OCI-LY1 (cell line): Measurements from ENCODE around the gene SEC11A.
"Not testable (repeated sequence)": the region's sequence is repeated elsewhere in the genome, so short reads cannot be mapped to it uniquely, and the experiment has no call there.

Experiments
- H2AFZ ChIP-seq: fragments of 200-600 bp; sonication (generic), shearing (Covaris generic); 2 replicates; pipeline ENCODE4 v1.6.0; 2014; ENCODE audit warnings: antibody characterized with exemption, mild to moderate bottlenecking, low read length
- H3F3A ChIP-seq: fragments of 200-600 bp; sonication (generic), shearing (Covaris generic); 2 replicates; pipeline ENCODE4 v1.6.0; 2014; ENCODE audit warnings: mild to moderate bottlenecking, antibody characterized with exemption, low read length, moderate library complexity; ENCODE audit not compliant: insufficient read depth
- H3K27ac ChIP-seq: fragments of 200-600 bp; sonication (generic); 2 replicates; pipeline ENCODE4 v1.5.1; 2014; ENCODE audit warnings: low read length, mixed run types, mild to moderate bottlenecking, low read depth; ENCODE audit not compliant: poor library complexity, severe bottlenecking
- H3K27me3 ChIP-seq: fragments of 200-600 bp; sonication (generic); 2 replicates; pipeline ENCODE4 v1.6.0; 2014; ENCODE audit warnings: antibody characterized with exemption, mild to moderate bottlenecking, low read length, moderate library complexity; ENCODE audit not compliant: insufficient read depth
- H3K36me3 ChIP-seq: fragments of 200-600 bp; sonication (generic); 2 replicates; pipeline ENCODE4 v1.6.1; 2014; ENCODE audit warnings: mild to moderate bottlenecking, antibody characterized with exemption, low read length, moderate library complexity, mixed read lengths; ENCODE audit not compliant: insufficient read depth
- H3K4me1 ChIP-seq: fragments of 200-600 bp; sonication (generic); 2 replicates; pipeline ENCODE4 v1.5.1; 2014; ENCODE audit warnings: mild to moderate bottlenecking, low read length, moderate library complexity; ENCODE audit not compliant: insufficient read depth, severe bottlenecking
- H3K4me2 ChIP-seq: fragments of 200-600 bp; sonication (generic), shearing (Covaris generic); 2 replicates; pipeline ENCODE4 v1.6.1; 2014; ENCODE audit warnings: low read length
- H3K4me3 ChIP-seq: fragments of 200-600 bp; sonication (generic); 2 replicates; pipeline ENCODE4 v1.5.1; 2014; ENCODE audit warnings: low read length, low read depth, mild to moderate bottlenecking, mixed read lengths; ENCODE audit not compliant: poor library complexity, severe bottlenecking
- H3K79me2 ChIP-seq: fragments of 200-600 bp; shearing (Covaris generic); 2 replicates; pipeline ENCODE4 v1.6.1; 2016; ENCODE audit warnings: mixed run types, low read length, mixed read lengths; ENCODE audit not compliant: insufficient read depth
- H3K9ac ChIP-seq: fragments of 200-600 bp; sonication (generic), shearing (Covaris generic); 2 replicates; pipeline ENCODE4 v1.6.1; 2014; ENCODE audit warnings: mild to moderate bottlenecking, low read length, mixed read lengths
- H3K9me2 ChIP-seq: fragments of 200-600 bp; sonication (generic), shearing (Covaris generic); 2 replicates; pipeline ENCODE4 v1.6.1; 2014; ENCODE audit warnings: low read depth, mild to moderate bottlenecking, low read length, mixed read lengths
- H3K9me3 ChIP-seq: fragments of 200-600 bp; shearing (Covaris generic); 2 replicates; pipeline ENCODE4 v1.6.1; 2014; ENCODE audit warnings: low read length, mixed read lengths
- H4K20me1 ChIP-seq: fragments of 200-600 bp; sonication (generic), shearing (Covaris generic); 2 replicates; pipeline ENCODE4 v1.6.0; 2016; ENCODE audit warnings: mild to moderate bottlenecking, low read length; ENCODE audit not compliant: insufficient read depth
- EZH2 ChIP-seq: fragments of 200-600 bp; sonication (generic), shearing (Covaris generic); IDR thresholded peaks from 2 replicates; pipeline ENCODE4 v1.8.0; 2017; ENCODE audit warnings: borderline replicate concordance, mixed run types, mild to moderate bottlenecking, antibody characterized with exemption, low read length, moderate library complexity, mixed read lengths
- TF ChIP-seq, protein P1 (sequence below): fragments of 200-600 bp; sonication (generic), shearing (Covaris generic); IDR thresholded peaks from 2 replicates; pipeline ENCODE4 v1.5.1; 2017; ENCODE audit warnings: mild to moderate bottlenecking, antibody characterized with exemption, low read length, moderate library complexity, mixed read lengths

SEC11A gene

GRCh38 chr15:84690342-84690741, 25.6 kb downstream of the SEC11A start:
- no peak overlapping the region for H3K4me2 ChIP-seq
- no peaks in the 10 kb centered on the region for H3K9me3 ChIP-seq
- peaks cover 22% of the 10 kb centered on the region for H3K79me2 ChIP-seq
- H3K27ac ChIP-seq, result no peak overlapping the region
- H3K4me1 ChIP-seq, result no peaks in the 10 kb centered on the region
- no peaks in the 10 kb centered on the region for H3K27me3 ChIP-seq
- H4K20me1 ChIP-seq, result no peaks in the 10 kb centered on the region
- H3K9me2 ChIP-seq, result no peaks in the 10 kb centered on the region
- no peaks in the 10 kb centered on the region for H3F3A ChIP-seq
- H3K36me3 ChIP-seq, result peaks cover 44% of the 10 kb centered on the region
- no peak overlapping the region for H2AFZ ChIP-seq
- H3K9ac ChIP-seq, result no peak overlapping the region
- no peak for TF ChIP-seq EZH2
- TF ChIP-seq, protein P1, sequence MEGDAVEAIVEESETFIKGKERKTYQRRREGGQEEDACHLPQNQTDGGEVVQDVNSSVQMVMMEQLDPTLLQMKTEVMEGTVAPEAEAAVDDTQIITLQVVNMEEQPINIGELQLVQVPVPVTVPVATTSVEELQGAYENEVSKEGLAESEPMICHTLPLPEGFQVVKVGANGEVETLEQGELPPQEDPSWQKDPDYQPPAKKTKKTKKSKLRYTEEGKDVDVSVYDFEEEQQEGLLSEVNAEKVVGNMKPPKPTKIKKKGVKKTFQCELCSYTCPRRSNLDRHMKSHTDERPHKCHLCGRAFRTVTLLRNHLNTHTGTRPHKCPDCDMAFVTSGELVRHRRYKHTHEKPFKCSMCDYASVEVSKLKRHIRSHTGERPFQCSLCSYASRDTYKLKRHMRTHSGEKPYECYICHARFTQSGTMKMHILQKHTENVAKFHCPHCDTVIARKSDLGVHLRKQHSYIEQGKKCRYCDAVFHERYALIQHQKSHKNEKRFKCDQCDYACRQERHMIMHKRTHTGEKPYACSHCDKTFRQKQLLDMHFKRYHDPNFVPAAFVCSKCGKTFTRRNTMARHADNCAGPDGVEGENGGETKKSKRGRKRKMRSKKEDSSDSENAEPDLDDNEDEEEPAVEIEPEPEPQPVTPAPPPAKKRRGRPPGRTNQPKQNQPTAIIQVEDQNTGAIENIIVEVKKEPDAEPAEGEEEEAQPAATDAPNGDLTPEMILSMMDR, result no peak
- no peak overlapping the region for H3K4me3 ChIP-seq

GRCh38 chr15:84689858-84690257, 26.1 kb downstream of the SEC11A start:
- H3K4me1 ChIP-seq, result no peaks in the 10 kb centered on the region
- H3F3A ChIP-seq, result no peaks in the 10 kb centered on the region
- peaks cover 22% of the 10 kb centered on the region for H3K79me2 ChIP-seq
- no peaks in the 10 kb centered on the region for H4K20me1 ChIP-seq
- no peaks in the 10 kb centered on the region for H3K9me2 ChIP-seq
- no peak overlapping the region for H3K4me3 ChIP-seq
- H3K9ac ChIP-seq, result no peak overlapping the region
- H3K27ac ChIP-seq, result no peak overlapping the region
- no peaks in the 10 kb centered on the region for H3K27me3 ChIP-seq
- no peak for TF ChIP-seq EZH2
- TF ChIP-seq, protein P1, result no peak
- H3K4me2 ChIP-seq, result no peak overlapping the region
- no peaks in the 10 kb centered on the region for H3K9me3 ChIP-seq
- no peak overlapping the region for H2AFZ ChIP-seq
- H3K36me3 ChIP-seq, result peaks cover 44% of the 10 kb centered on the region

- H3K4me3 ChIP-seq, H2AFZ ChIP-seq, H3K9me2 ChIP-seq, H3K9me3 ChIP-seq, H3F3A ChIP-seq, H3K9ac ChIP-seq, H3K4me2 ChIP-seq, H3K27me3 ChIP-seq, H4K20me1 ChIP-seq, H3K27ac ChIP-seq, H3K4me1 ChIP-seq, H3K79me2 ChIP-seq: not testable (repeated sequence)
- H3K36me3 ChIP-seq, result peaks cover 68% of the 10 kb centered on the region
Measured at GRCh38 chr15:84686446-84686845, 29.5 kb downstream of the SEC11A start.

- no peak overlapping the region for H2AFZ ChIP-seq
- no peak overlapping the region for H3K27ac ChIP-seq
- H3K36me3 ChIP-seq, result peaks cover 63% of the 10 kb centered on the region
- no peaks in the 10 kb centered on the region for H3F3A ChIP-seq
- H3K4me2 ChIP-seq, result no peak overlapping the region
- no peaks in the 10 kb centered on the region for H3K27me3 ChIP-seq
- no peak overlapping the region for H3K9ac ChIP-seq
- H3K9me3 ChIP-seq, result no peaks in the 10 kb centered on the region
- no peaks in the 10 kb centered on the region for H3K4me1 ChIP-seq
- H3K79me2 ChIP-seq, result no peaks in the 10 kb centered on the region
- no peak overlapping the region for H3K4me3 ChIP-seq
- TF ChIP-seq, protein P1, result no peak
- no peak for TF ChIP-seq EZH2
- no peaks in the 10 kb centered on the region for H3K9me2 ChIP-seq
- H4K20me1 ChIP-seq, result no peaks in the 10 kb centered on the region
Measured at GRCh38 chr15:84685304-84685703, 30.6 kb downstream of the SEC11A start.
